GM12801 (cell line): ENCODE data around the gene PIGL.

Experiments
- CTCF ChIP-seq: IDR thresholded peaks from one replicate; pipeline ENCODE4 v1.5.1; 2011; ENCODE audit warnings: control low read depth; ENCODE audit not compliant: insufficient read length; ENCODE audit errors: extremely low read depth

Gene PIGL

GRCh38 chr17:16217002-16217635 is at the start of gene PIGL:
TSS of gene PIGL (plus strand) at chr17:16217210. CDS start at chr17:16217227, 17 bp downstream.
- no peak for TF ChIP-seq CTCF

- no peak for TF ChIP-seq CTCF
Measured at GRCh38 chr17:16171613-16172012, 45.4 kb upstream of the PIGL start.

- TF ChIP-seq CTCF, result no peak
Measured at GRCh38 chr17:16178836-16179235, 38.2 kb upstream of the PIGL start.

- no peak for TF ChIP-seq CTCF
Measured at GRCh38 chr17:16181581-16181980, 35.4 kb upstream of the PIGL start.

- no peak for TF ChIP-seq CTCF
Measured at GRCh38 chr17:16187642-16188041, 29.4 kb upstream of the PIGL start.

GRCh38 chr17:16189791-16190348 is 27.1 kb upstream of the PIGL start:
- no peak for TF ChIP-seq CTCF

- TF ChIP-seq CTCF, result no peak
Measured at GRCh38 chr17:16190703-16191360, 26.2 kb upstream of the PIGL start.
